C4-2B (cell line): Measurements from ENCODE around the gene CACNA2D3.

Source experiments
- CTCF ChIP-seq: fragments of 450-650 bp; conservative IDR thresholded peaks from 2 replicates; pipeline ENCODE4 v1.5.1; 2017; ENCODE audit warnings: mild to moderate bottlenecking
- ZFX ChIP-seq: fragments of 450-650 bp; IDR thresholded peaks from 2 replicates; pipeline ENCODE4 v1.6.1; 2017

- TF ChIP-seq CTCF, result no peak
- no peak for TF ChIP-seq ZFX
Measured at GRCh38 chr3:54963641-54964040, 841.3 kb downstream of the CACNA2D3 start.
